Liver (tissue), 3 donors: ENCODE results near the gene SPO11.

ENCODE experiments used
- JUND ChIP-seq, 2 donors: IDR thresholded peaks; 2 replicates each; pipeline ENCODE4 v1.6.1; 2016; ENCODE audit warnings: antibody characterized with exemption in 2 of 2
- RAD21 ChIP-seq, 2 donors: IDR thresholded peaks; 2 replicates each; pipeline ENCODE4 v1.6.1; 2016; ENCODE audit warnings: antibody characterized with exemption in 2 of 2, mild to moderate bottlenecking in 2 of 2
- TAF1 ChIP-seq: conservative IDR thresholded peaks from 2 replicates; pipeline ENCODE4 v1.6.1; 2016; ENCODE audit warnings: antibody characterized with exemption, mild to moderate bottlenecking
- TF ChIP-seq, protein P1 (sequence below): fragments of 150-350 bp; IDR thresholded peaks from 2 replicates; pipeline ENCODE4 v1.5.1; 2017; ENCODE audit warnings: improper control_type of control experiment, low read depth, low read length; ENCODE audit not compliant: missing input control
- donor health status: healthy.
- donor health status: healthy.

DNA sequence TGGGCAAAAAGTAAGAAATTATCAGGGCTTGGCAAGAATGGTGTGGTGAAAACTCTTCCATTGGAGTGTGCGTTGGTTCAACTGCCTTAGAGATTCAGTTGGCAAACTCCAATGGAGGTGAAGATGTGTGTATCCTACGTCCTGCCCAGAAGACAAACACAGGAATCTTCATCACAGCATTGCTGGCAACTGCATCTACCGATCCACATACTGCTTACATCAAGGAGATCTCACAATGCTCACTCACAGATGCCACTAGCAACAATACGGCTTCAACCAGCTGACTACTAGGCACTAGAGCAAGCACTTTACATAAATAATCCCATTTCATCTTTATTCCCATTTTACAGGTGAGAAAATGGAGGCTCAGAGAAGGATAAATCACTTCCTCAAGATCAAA is 10.0 kb upstream of the SPO11 start:
- TF ChIP-seq, protein P1, sequence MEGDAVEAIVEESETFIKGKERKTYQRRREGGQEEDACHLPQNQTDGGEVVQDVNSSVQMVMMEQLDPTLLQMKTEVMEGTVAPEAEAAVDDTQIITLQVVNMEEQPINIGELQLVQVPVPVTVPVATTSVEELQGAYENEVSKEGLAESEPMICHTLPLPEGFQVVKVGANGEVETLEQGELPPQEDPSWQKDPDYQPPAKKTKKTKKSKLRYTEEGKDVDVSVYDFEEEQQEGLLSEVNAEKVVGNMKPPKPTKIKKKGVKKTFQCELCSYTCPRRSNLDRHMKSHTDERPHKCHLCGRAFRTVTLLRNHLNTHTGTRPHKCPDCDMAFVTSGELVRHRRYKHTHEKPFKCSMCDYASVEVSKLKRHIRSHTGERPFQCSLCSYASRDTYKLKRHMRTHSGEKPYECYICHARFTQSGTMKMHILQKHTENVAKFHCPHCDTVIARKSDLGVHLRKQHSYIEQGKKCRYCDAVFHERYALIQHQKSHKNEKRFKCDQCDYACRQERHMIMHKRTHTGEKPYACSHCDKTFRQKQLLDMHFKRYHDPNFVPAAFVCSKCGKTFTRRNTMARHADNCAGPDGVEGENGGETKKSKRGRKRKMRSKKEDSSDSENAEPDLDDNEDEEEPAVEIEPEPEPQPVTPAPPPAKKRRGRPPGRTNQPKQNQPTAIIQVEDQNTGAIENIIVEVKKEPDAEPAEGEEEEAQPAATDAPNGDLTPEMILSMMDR: no peak
- TF ChIP-seq JUND (IDR thresholded peaks at IDR 0.05) (no peak), TAF1 (no peak), RAD21 (IDR thresholded peaks at IDR 0.05) (no peak)
